ENCODE data around the gene RNASEL. TPM values are rescaled to one million over a fixed set of nuclear protein-coding genes. Genes with fewer than 3 reads are reported as not detected.
A peak's percentile ranks its signal among the peaks of the same experiment; 100 is the strongest.

RNASEL gene
- total and polyA plus RNA-seq, 9 of the 15 experiments (the other 6 are each of a cell fraction or from before 2014, with no cell fraction given), result 4.3 to 11.1 (median 7.2) TPM

DNA sequence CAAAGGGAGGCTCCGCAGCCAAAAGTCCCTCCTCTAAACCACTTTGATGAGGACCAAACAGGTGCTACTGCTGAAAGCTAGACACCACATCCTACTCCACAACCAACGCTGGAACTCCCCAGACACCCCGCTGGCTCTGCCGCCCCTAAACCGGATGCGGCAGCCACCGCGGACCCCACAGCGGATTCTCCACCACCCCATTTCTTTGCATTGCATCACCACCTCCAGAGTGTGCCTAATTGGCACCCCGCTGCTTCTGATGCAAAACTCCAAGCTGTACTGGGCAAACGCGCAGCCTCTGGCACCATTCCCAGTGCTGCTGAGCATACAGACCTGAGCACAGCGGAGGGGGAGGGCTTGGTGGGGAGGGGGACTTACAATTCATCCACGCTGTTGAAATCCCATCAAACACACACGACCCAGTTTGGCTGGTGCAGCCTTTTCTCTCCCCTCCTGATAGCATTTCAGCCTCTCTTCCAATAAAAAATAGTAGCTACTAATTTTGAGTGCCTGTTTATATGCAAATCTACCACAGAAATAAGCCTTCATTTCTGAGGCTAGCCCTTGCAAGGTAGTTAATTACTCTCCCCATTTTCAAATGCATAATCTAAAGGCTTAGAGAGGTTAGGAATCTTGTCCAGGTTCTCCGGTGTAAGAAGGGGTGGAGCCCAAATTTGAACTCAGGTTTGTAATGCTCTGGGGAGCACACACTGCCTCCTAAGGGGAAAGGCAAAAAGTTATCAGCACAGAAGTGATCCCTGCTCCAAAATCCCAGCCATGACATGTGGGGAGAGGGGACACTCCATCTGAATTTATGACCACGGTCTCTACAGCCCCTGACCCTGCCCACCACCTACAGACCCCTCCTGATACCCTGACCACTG is 27.3 kb upstream of the RNASEL start:
- 4% methylated on average over 17 of the region's 17 CpGs for WGBS (ENCODE audit: insufficient coverage, low coverage, missing lambda C conversion rate)
- no peak overlapping the region for H3K9ac ChIP-seq (ENCODE audit: insufficient read depth in 1 of 2, low read depth in 2 of 2, low read length in 2 of 2)
- H2AFZ ChIP-seq (ENCODE audit: low read depth, low read length), result no peak overlapping the region
- H3K9me1 ChIP-seq (ENCODE audit: control insufficient read depth, insufficient read depth, low read length), result no peaks in the 10 kb centered on the region
- intact Hi-C loops (cut with micrococcal nuclease) (no loop called here), in situ Hi-C loops (cut with MboI) (no loop called here)
- no peaks in the 10 kb centered on the region; the same call in none of the 2 replicates for H4K20me1 ChIP-seq (replicated peaks; ENCODE audit: control insufficient read depth, insufficient read depth, low read length)
- H3K4me2 ChIP-seq (ENCODE audit: insufficient read depth, low read length), result peak overlapping the region; percentile 1; the same call in 1 of the 2 replicates
- no peak overlapping the region for H3K4me3 ChIP-seq
- no peaks in the 10 kb centered on the region for H3K36me3 ChIP-seq (ENCODE audit: control insufficient read depth, insufficient read depth, low read length)
- DNase-seq (ENCODE audit: extremely low read depth in 1 of 4, low spot score in 3 of 4), result no peak
- no peaks in the 10 kb centered on the region for H3K79me2 ChIP-seq (ENCODE audit: control insufficient read depth, insufficient read depth, low read length)
- H3K9me3 ChIP-seq (replicated peaks; ENCODE audit: control insufficient read depth, insufficient read depth, low read depth, low read length), result no peaks in the 10 kb centered on the region
- POLR2A ChIA-PET, result interaction anchor here (0.6 to 1.4 kb wide), 8 partner anchors 10 to 386 kb away, joined by 3 to 6 read pairs (median 3); no protein-coding TSS in a partner anchor
- ATAC-seq, result peak; percentile 59
- BruUV-seq (replicated peaks), result no TSS peak
- peaks cover 44 to 63% of the 10 kb centered on the region in 2 experiments for H3K27me3 ChIP-seq (ENCODE audit: control insufficient read depth in 2 of 2, insufficient read depth in 2 of 2, low read length in 2 of 2)
- H3K4me1 ChIP-seq (replicated peaks in 1 of 2; ENCODE audit: control insufficient read depth in 2 of 2, insufficient read depth in 2 of 2, low read length in 2 of 2), result peaks cover 9 to 15% of the 10 kb centered on the region in 2 experiments; a peak in 4 of 5 replicates
- CTCF ChIA-PET (ENCODE audit: low intra/inter-chr PET ratio), result no interaction called here
- no peak overlapping the region for H3K27ac ChIP-seq (ENCODE audit: extremely low read depth, low read depth, low read length)
- no peak for FAIRE-seq
- TF ChIP-seq, protein P1, sequence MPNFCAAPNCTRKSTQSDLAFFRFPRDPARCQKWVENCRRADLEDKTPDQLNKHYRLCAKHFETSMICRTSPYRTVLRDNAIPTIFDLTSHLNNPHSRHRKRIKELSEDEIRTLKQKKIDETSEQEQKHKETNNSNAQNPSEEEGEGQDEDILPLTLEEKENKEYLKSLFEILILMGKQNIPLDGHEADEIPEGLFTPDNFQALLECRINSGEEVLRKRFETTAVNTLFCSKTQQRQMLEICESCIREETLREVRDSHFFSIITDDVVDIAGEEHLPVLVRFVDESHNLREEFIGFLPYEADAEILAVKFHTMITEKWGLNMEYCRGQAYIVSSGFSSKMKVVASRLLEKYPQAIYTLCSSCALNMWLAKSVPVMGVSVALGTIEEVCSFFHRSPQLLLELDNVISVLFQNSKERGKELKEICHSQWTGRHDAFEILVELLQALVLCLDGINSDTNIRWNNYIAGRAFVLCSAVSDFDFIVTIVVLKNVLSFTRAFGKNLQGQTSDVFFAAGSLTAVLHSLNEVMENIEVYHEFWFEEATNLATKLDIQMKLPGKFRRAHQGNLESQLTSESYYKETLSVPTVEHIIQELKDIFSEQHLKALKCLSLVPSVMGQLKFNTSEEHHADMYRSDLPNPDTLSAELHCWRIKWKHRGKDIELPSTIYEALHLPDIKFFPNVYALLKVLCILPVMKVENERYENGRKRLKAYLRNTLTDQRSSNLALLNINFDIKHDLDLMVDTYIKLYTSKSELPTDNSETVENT (CRISPR knock-in tag; IDR thresholded peaks at IDR 0.05), result no peak
- no peak for TF ChIP-seq PYGO2 (tag; IDR thresholded peaks at IDR 0.05)
- TF ChIP-seq, protein P2, sequence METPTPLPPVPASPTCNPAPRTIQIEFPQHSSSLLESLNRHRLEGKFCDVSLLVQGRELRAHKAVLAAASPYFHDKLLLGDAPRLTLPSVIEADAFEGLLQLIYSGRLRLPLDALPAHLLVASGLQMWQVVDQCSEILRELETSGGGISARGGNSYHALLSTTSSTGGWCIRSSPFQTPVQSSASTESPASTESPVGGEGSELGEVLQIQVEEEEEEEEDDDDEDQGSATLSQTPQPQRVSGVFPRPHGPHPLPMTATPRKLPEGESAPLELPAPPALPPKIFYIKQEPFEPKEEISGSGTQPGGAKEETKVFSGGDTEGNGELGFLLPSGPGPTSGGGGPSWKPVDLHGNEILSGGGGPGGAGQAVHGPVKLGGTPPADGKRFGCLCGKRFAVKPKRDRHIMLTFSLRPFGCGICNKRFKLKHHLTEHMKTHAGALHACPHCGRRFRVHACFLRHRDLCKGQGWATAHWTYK (CRISPR knock-in tag; IDR thresholded peaks at IDR 0.05), result no peak
- TF ChIP-seq, protein P3, sequence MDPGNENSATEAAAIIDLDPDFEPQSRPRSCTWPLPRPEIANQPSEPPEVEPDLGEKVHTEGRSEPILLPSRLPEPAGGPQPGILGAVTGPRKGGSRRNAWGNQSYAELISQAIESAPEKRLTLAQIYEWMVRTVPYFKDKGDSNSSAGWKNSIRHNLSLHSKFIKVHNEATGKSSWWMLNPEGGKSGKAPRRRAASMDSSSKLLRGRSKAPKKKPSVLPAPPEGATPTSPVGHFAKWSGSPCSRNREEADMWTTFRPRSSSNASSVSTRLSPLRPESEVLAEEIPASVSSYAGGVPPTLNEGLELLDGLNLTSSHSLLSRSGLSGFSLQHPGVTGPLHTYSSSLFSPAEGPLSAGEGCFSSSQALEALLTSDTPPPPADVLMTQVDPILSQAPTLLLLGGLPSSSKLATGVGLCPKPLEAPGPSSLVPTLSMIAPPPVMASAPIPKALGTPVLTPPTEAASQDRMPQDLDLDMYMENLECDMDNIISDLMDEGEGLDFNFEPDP (CRISPR knock-in tag; IDR thresholded peaks at IDR 0.05), result no peak
- no peak for TF ChIP-seq NFIX (CRISPR knock-in tag; IDR thresholded peaks at IDR 0.05; ENCODE audit: low read depth)
- TF ChIP-seq, protein P4, sequence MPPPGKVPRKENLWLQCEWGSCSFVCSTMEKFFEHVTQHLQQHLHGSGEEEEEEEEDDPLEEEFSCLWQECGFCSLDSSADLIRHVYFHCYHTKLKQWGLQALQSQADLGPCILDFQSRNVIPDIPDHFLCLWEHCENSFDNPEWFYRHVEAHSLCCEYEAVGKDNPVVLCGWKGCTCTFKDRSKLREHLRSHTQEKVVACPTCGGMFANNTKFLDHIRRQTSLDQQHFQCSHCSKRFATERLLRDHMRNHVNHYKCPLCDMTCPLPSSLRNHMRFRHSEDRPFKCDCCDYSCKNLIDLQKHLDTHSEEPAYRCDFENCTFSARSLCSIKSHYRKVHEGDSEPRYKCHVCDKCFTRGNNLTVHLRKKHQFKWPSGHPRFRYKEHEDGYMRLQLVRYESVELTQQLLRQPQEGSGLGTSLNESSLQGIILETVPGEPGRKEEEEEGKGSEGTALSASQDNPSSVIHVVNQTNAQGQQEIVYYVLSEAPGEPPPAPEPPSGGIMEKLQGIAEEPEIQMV (tag; conservative IDR thresholded peaks at IDR 0.05; ENCODE audit: low read depth), result no peak
- TF ChIP-seq, protein P5, sequence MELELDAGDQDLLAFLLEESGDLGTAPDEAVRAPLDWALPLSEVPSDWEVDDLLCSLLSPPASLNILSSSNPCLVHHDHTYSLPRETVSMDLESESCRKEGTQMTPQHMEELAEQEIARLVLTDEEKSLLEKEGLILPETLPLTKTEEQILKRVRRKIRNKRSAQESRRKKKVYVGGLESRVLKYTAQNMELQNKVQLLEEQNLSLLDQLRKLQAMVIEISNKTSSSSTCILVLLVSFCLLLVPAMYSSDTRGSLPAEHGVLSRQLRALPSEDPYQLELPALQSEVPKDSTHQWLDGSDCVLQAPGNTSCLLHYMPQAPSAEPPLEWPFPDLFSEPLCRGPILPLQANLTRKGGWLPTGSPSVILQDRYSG (tag; conservative IDR thresholded peaks at IDR 0.05; ENCODE audit: low read depth), result no peak
- no peak for TF ChIP-seq RAD51 (IDR thresholded peaks at IDR 0.05; ENCODE audit: borderline replicate concordance, low read depth)
- TF ChIP-seq, protein P6, sequence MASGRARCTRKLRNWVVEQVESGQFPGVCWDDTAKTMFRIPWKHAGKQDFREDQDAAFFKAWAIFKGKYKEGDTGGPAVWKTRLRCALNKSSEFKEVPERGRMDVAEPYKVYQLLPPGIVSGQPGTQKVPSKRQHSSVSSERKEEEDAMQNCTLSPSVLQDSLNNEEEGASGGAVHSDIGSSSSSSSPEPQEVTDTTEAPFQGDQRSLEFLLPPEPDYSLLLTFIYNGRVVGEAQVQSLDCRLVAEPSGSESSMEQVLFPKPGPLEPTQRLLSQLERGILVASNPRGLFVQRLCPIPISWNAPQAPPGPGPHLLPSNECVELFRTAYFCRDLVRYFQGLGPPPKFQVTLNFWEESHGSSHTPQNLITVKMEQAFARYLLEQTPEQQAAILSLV (tag; IDR thresholded peaks at IDR 0.05), result no peak
- no peak for TF ChIP-seq SOX6 (IDR thresholded peaks at IDR 0.05)
- peak; percentile 76 for TF ChIP-seq ZSCAN32 (CRISPR knock-in tag; IDR thresholded peaks at IDR 0.05)

All from K562 (cell line).